ENCODE measurements around the gene MRTFA.

MRTFA gene

GRCh38 chr22:40462195-40462984, 174.1 kb downstream of the MRTFA start:
- DNase-seq (ENCODE audit: insufficient read length): no peak
- TF ChIP-seq POLR2AphosphoS5 (IDR thresholded peaks at IDR 0.05; ENCODE audit: low read depth, low read length): no peak
- FAIRE-seq: peak; percentile 66

- no peak for DNase-seq (ENCODE audit: insufficient read length)
- no peak for FAIRE-seq
- no peak for TF ChIP-seq TAF1 (IDR thresholded peaks at IDR 0.05; ENCODE audit: borderline replicate concordance, low read depth, low read length)
- TF ChIP-seq POLR2A (IDR thresholded peaks at IDR 0.05; ENCODE audit: low read depth, low read length): no peak
- TF ChIP-seq POLR2AphosphoS5 (IDR thresholded peaks at IDR 0.05; ENCODE audit: low read depth, low read length): no peak
These were observed 182.8 kb downstream of the MRTFA start for GRCh38 chr22:40453671-40454070.

- peak; percentile 85 for FAIRE-seq
- no peak for DNase-seq (ENCODE audit: insufficient read length)
- no peak for TF ChIP-seq TAF1 (IDR thresholded peaks at IDR 0.05; ENCODE audit: borderline replicate concordance, low read depth, low read length)
- no peak for TF ChIP-seq POLR2AphosphoS5 (IDR thresholded peaks at IDR 0.05; ENCODE audit: low read depth, low read length)
- no peak for TF ChIP-seq POLR2A (IDR thresholded peaks at IDR 0.05; ENCODE audit: low read depth, low read length)
These were observed 183.6 kb downstream of the MRTFA start for GRCh38 chr22:40452730-40453487.

- FAIRE-seq: no peak
- DNase-seq (ENCODE audit: insufficient read length): no peak
- no peak for TF ChIP-seq POLR2AphosphoS5 (IDR thresholded peaks at IDR 0.05; ENCODE audit: low read depth, low read length)
- TF ChIP-seq TAF1 (IDR thresholded peaks at IDR 0.05; ENCODE audit: borderline replicate concordance, low read depth, low read length): no peak
- no peak for TF ChIP-seq POLR2A (IDR thresholded peaks at IDR 0.05; ENCODE audit: low read depth, low read length)
These were observed 185.3 kb downstream of the MRTFA start for GRCh38 chr22:40451210-40451609.

- FAIRE-seq: no peak
- no peak for DNase-seq (ENCODE audit: insufficient read length)
- TF ChIP-seq TAF1 (IDR thresholded peaks at IDR 0.05; ENCODE audit: borderline replicate concordance, low read depth, low read length) (no peak), POLR2A (IDR thresholded peaks at IDR 0.05; ENCODE audit: low read depth, low read length) (no peak)
These were observed 185.9 kb downstream of the MRTFA start for GRCh38 chr22:40450616-40451015.

- no peak for TF ChIP-seq TAF1 (IDR thresholded peaks at IDR 0.05; ENCODE audit: borderline replicate concordance, low read depth, low read length)
- no peak for TF ChIP-seq POLR2A (IDR thresholded peaks at IDR 0.05; ENCODE audit: low read depth, low read length)
- no peak for TF ChIP-seq POLR2AphosphoS5 (IDR thresholded peaks at IDR 0.05; ENCODE audit: low read depth, low read length)
- DNase-seq (ENCODE audit: insufficient read length): no peak
- no peak for FAIRE-seq
These were observed 186.9 kb downstream of the MRTFA start for GRCh38 chr22:40449676-40450035.

- no peak for FAIRE-seq
- no peak for TF ChIP-seq POLR2AphosphoS5 (IDR thresholded peaks at IDR 0.05; ENCODE audit: low read depth, low read length)
- TF ChIP-seq TAF1 (IDR thresholded peaks at IDR 0.05; ENCODE audit: borderline replicate concordance, low read depth, low read length): no peak
- TF ChIP-seq POLR2A (IDR thresholded peaks at IDR 0.05; ENCODE audit: low read depth, low read length): no peak
- no peak for DNase-seq (ENCODE audit: insufficient read length)
These were observed 190.3 kb downstream of the MRTFA start for GRCh38 chr22:40446203-40446602.

- FAIRE-seq (no peak), DNase-seq (ENCODE audit: insufficient read length) (no peak)
- no peak for TF ChIP-seq POLR2AphosphoS5 (IDR thresholded peaks at IDR 0.05; ENCODE audit: low read depth, low read length)
- TF ChIP-seq POLR2A (IDR thresholded peaks at IDR 0.05; ENCODE audit: low read depth, low read length): no peak
- TF ChIP-seq TAF1 (IDR thresholded peaks at IDR 0.05; ENCODE audit: borderline replicate concordance, low read depth, low read length): no peak
These were observed 192.2 kb downstream of the MRTFA start for GRCh38 chr22:40444178-40444831.

- TF ChIP-seq TAF1 (IDR thresholded peaks at IDR 0.05; ENCODE audit: borderline replicate concordance, low read depth, low read length) (no peak), POLR2AphosphoS5 (IDR thresholded peaks at IDR 0.05; ENCODE audit: low read depth, low read length) (no peak), POLR2A (IDR thresholded peaks at IDR 0.05; ENCODE audit: low read depth, low read length) (no peak)
- DNase-seq (ENCODE audit: insufficient read length) (no peak), FAIRE-seq (no peak)
These were observed 192.8 kb downstream of the MRTFA start for GRCh38 chr22:40443732-40444131.

GRCh38 chr22:40441761-40442390, 194.6 kb downstream of the MRTFA start:
- TF ChIP-seq POLR2AphosphoS5 (IDR thresholded peaks at IDR 0.05; ENCODE audit: low read depth, low read length) (no peak), TAF1 (IDR thresholded peaks at IDR 0.05; ENCODE audit: borderline replicate concordance, low read depth, low read length) (no peak), POLR2A (IDR thresholded peaks at IDR 0.05; ENCODE audit: low read depth, low read length) (no peak)
- DNase-seq (ENCODE audit: insufficient read length) (no peak), FAIRE-seq (no peak)
